ENCODE results near the gene NEO1.
A peak's percentile ranks its signal among the peaks of the same experiment; 100 is the strongest.
"Not testable (repeated sequence)": the region's sequence is repeated elsewhere in the genome, so short reads cannot be mapped to it uniquely, and the experiment has no call there.

NEO1 gene

DNA sequence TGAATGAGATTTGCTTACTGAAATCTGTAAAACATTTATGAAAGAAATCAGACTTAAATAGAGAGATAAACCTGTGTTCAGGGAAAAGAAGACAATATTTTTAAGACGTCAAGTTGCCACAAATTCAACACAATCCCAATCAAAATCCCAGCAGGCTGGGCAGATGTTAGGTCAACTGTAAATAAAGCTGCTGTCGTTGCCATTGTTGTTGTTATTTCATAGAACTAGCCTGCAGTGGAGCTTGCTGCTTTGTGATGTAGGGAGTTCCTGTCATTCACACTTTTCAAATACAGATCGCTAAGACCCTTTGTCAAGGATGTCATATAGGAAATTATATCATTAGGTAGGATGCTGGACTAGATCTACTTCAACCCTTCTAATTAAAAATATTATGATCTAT is 123.1 kb downstream of the NEO1 start:
- H3K4me1 ChIP-seq (ENCODE audit: control insufficient read depth in 2 of 2, insufficient read depth in 2 of 2, low read length in 2 of 2) = no peaks in the 10 kb centered on the region
- H3K4me3 ChIP-seq (ENCODE audit: low read length in 2 of 2) = no peak overlapping the region

GRCh38 chr15:73176598-73176997 is 124.3 kb downstream of the NEO1 start:
- Histone ChIP-seq H3K27ac (ENCODE audit: low read depth in 2 of 2, low read length in 2 of 2) (no peak overlapping the region), H3K27me3 (ENCODE audit: control insufficient read depth in 2 of 2, insufficient read depth in 2 of 2, low read length in 2 of 2) (no peaks in the 10 kb centered on the region), H3K9ac (ENCODE audit: low read depth in 1 of 2, low read length in 2 of 2) (no peak overlapping the region), H3K36me3 (ENCODE audit: control insufficient read depth in 2 of 2, insufficient read depth in 2 of 2, low read length in 2 of 2) (peaks cover 16 to 34% of the 10 kb centered on the region in 2 donors), H3K4me1 (ENCODE audit: control insufficient read depth in 2 of 2, insufficient read depth in 2 of 2, low read length in 2 of 2) (no peaks in the 10 kb centered on the region), H3K9me3 (ENCODE audit: control insufficient read depth in 2 of 2, low read length in 2 of 2) (no peaks in the 10 kb centered on the region), H3K4me3 (ENCODE audit: low read length in 2 of 2) (no peak overlapping the region)

More for the DNA sequence above, 123.1 kb downstream of the NEO1 start:
- Histone ChIP-seq H3K36me3 (ENCODE audit: control insufficient read depth in 2 of 2, insufficient read depth in 2 of 2, low read length in 2 of 2) (peaks cover 9 to 24% of the 10 kb centered on the region in 2 donors), H3K9ac (ENCODE audit: low read depth in 1 of 2, low read length in 2 of 2) (no peak overlapping the region), H3K27ac (ENCODE audit: low read depth in 2 of 2, low read length in 2 of 2) (no peak overlapping the region), H3K9me3 (ENCODE audit: control insufficient read depth in 2 of 2, low read length in 2 of 2) (no peaks in the 10 kb centered on the region), H3K27me3 (ENCODE audit: control insufficient read depth in 2 of 2, insufficient read depth in 2 of 2, low read length in 2 of 2) (no peaks in the 10 kb centered on the region)

GRCh38 chr15:73183071-73183470 is 130.8 kb downstream of the NEO1 start:
- Histone ChIP-seq H3K9me3 (ENCODE audit: control insufficient read depth in 2 of 2, low read length in 2 of 2) (no peaks in the 10 kb centered on the region), H3K36me3 (ENCODE audit: control insufficient read depth in 2 of 2, insufficient read depth in 2 of 2, low read length in 2 of 2) (peaks cover 19 to 35% of the 10 kb centered on the region in 2 donors), H3K4me3 (ENCODE audit: low read length in 2 of 2) (no peak overlapping the region), H3K27ac (ENCODE audit: low read depth in 2 of 2, low read length in 2 of 2) (no peak overlapping the region), H3K9ac (ENCODE audit: low read depth in 1 of 2, low read length in 2 of 2) (no peak overlapping the region), H3K4me1 (ENCODE audit: control insufficient read depth in 2 of 2, insufficient read depth in 2 of 2, low read length in 2 of 2) (no peaks in the 10 kb centered on the region), H3K27me3 (ENCODE audit: control insufficient read depth in 2 of 2, insufficient read depth in 2 of 2, low read length in 2 of 2) (no peaks in the 10 kb centered on the region)

GRCh38 chr15:73190189-73190601 is 137.9 kb downstream of the NEO1 start:
- no peak overlapping the region for H3K4me3 ChIP-seq (ENCODE audit: low read length in 2 of 2)
- no peaks in the 10 kb centered on the region for H3K9me3 ChIP-seq (ENCODE audit: control insufficient read depth in 2 of 2, low read length in 2 of 2)
- H3K4me1 ChIP-seq (ENCODE audit: control insufficient read depth in 2 of 2, insufficient read depth in 2 of 2, low read length in 2 of 2) = no peaks in the 10 kb centered on the region
- H3K27ac ChIP-seq (ENCODE audit: low read depth in 2 of 2, low read length in 2 of 2) = no peak overlapping the region
- no peaks in the 10 kb centered on the region for H3K27me3 ChIP-seq (ENCODE audit: control insufficient read depth in 2 of 2, insufficient read depth in 2 of 2, low read length in 2 of 2)
- no peak overlapping the region for H3K9ac ChIP-seq (ENCODE audit: low read depth in 1 of 2, low read length in 2 of 2)
- peaks cover 2 to 4% of the 10 kb centered on the region in 2 donors for H3K36me3 ChIP-seq (ENCODE audit: control insufficient read depth in 2 of 2, insufficient read depth in 2 of 2, low read length in 2 of 2)

- Histone ChIP-seq H3K4me3 (ENCODE audit: low read length in 2 of 2) (no peak overlapping the region), H3K27me3 (ENCODE audit: control insufficient read depth in 2 of 2, insufficient read depth in 2 of 2, low read length in 2 of 2) (no peaks in the 10 kb centered on the region), H3K27ac (ENCODE audit: low read depth in 2 of 2, low read length in 2 of 2) (no peak overlapping the region), H3K9ac (ENCODE audit: low read depth in 1 of 2, low read length in 2 of 2) (no peak overlapping the region), H3K4me1 (ENCODE audit: control insufficient read depth in 2 of 2, insufficient read depth in 2 of 2, low read length in 2 of 2) (peaks cover 0 to 5% of the 10 kb centered on the region in 2 donors), H3K36me3 (ENCODE audit: control insufficient read depth in 2 of 2, insufficient read depth in 2 of 2, low read length in 2 of 2) (peaks cover 0 to 8% of the 10 kb centered on the region in 2 donors), H3K9me3 (ENCODE audit: control insufficient read depth in 2 of 2, low read length in 2 of 2) (no peaks in the 10 kb centered on the region)
Observed at GRCh38 chr15:73195166-73195565, 142.9 kb downstream of the NEO1 start.

DNA sequence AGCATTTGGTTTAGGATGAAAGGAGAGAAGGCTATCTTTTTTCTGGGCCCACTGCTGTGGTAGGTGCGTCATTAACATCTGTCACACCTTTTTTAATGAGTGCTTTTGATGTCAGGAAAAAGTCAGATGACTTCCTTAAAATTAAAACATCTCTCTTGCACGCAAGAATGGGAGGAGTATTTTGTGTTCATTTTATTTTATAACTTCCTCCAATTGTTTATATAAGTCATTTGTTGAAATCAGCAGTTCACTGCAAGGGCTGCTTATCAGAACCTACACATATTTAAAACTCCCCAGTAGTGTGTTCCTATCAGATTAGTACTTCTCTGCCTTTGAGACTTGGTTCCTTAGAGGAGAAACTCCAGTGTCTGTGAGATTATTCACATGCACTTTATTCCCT is 143.8 kb downstream of the NEO1 start:
- peaks cover 0 to 8% of the 10 kb centered on the region in 2 donors for H3K36me3 ChIP-seq (ENCODE audit: control insufficient read depth in 2 of 2, insufficient read depth in 2 of 2, low read length in 2 of 2)

DNA sequence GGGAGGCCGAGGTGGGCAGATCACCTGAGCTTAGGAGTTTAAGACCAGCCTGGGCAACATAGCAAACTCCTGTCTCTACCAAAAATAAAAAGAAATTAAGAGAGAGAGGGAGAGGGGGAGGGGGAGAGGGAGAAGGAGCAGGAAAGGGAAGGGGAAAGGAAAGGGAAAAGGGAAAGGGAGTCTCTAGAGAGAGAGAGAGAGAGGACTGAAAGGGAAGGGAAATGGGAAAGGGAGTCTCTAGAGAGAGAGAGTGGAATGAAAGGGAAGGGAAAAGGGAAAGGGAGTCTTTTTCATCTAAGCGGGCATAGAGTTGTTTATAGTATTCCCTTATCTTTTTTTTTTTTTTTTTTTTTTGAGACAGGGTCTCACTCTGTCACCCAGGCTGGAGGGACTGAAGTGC is 148.1 kb downstream of the NEO1 start:
- H3K9me3 ChIP-seq (ENCODE audit: control insufficient read depth in 2 of 2, low read length in 2 of 2) = no peaks in the 10 kb centered on the region
- H3K4me1 ChIP-seq (ENCODE audit: control insufficient read depth in 2 of 2, insufficient read depth in 2 of 2, low read length in 2 of 2) = peaks cover 0 to 5% of the 10 kb centered on the region in 2 donors
- no peak overlapping the region for H3K27ac ChIP-seq (ENCODE audit: low read depth in 2 of 2, low read length in 2 of 2)
- H3K4me3 ChIP-seq (ENCODE audit: low read length in 2 of 2) = no peak overlapping the region
- peaks cover 0 to 8% of the 10 kb centered on the region in 2 donors for H3K36me3 ChIP-seq (ENCODE audit: control insufficient read depth in 2 of 2, insufficient read depth in 2 of 2, low read length in 2 of 2)
- no peak overlapping the region for H3K9ac ChIP-seq (ENCODE audit: low read depth in 1 of 2, low read length in 2 of 2)
- H3K27me3 ChIP-seq (ENCODE audit: control insufficient read depth in 2 of 2, insufficient read depth in 2 of 2, low read length in 2 of 2) = no peaks in the 10 kb centered on the region

More for the DNA sequence above, 143.8 kb downstream of the NEO1 start:
- peaks cover 0 to 5% of the 10 kb centered on the region in 2 donors for H3K4me1 ChIP-seq (ENCODE audit: control insufficient read depth in 2 of 2, insufficient read depth in 2 of 2, low read length in 2 of 2)
- peak overlapping the region; percentile 9 to 42 for H3K27ac ChIP-seq (ENCODE audit: low read depth in 2 of 2, low read length in 2 of 2)
- no peak overlapping the region for H3K9ac ChIP-seq (ENCODE audit: low read depth in 1 of 2, low read length in 2 of 2)
- no peaks in the 10 kb centered on the region for H3K9me3 ChIP-seq (ENCODE audit: control insufficient read depth in 2 of 2, low read length in 2 of 2)
- H3K4me3 ChIP-seq (ENCODE audit: low read length in 2 of 2) = no peak overlapping the region
- H3K27me3 ChIP-seq (ENCODE audit: control insufficient read depth in 2 of 2, insufficient read depth in 2 of 2, low read length in 2 of 2) = no peaks in the 10 kb centered on the region

DNA sequence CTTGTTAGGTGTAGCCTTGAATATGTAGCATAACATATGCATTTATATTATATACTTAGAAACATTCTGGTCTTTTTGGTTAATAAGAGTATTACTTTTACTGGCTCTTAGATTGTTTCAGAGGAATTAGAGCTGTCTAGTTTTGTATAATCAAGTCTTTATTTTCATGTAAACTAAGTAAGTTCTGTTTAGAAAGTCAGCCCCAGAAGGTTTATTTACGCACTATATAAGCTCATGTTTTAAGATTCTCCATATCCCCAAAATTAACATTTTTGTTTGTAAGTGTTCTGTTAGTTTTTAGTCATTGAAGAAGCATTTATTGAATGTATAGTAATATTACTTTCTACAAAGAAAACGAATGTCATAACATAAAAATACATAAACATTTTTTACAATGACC is 158.4 kb downstream of the NEO1 start:
- no peak overlapping the region for H3K27ac ChIP-seq (ENCODE audit: low read depth in 2 of 2, low read length in 2 of 2)
- H3K9me3 ChIP-seq (ENCODE audit: control insufficient read depth in 2 of 2, low read length in 2 of 2) = no peaks in the 10 kb centered on the region
- no peaks in the 10 kb centered on the region for H3K4me1 ChIP-seq (ENCODE audit: control insufficient read depth in 2 of 2, insufficient read depth in 2 of 2, low read length in 2 of 2)
- no peaks in the 10 kb centered on the region for H3K27me3 ChIP-seq (ENCODE audit: control insufficient read depth in 2 of 2, insufficient read depth in 2 of 2, low read length in 2 of 2)
- H3K4me3 ChIP-seq (ENCODE audit: low read length in 2 of 2) = no peak overlapping the region
- H3K36me3 ChIP-seq (ENCODE audit: control insufficient read depth in 2 of 2, insufficient read depth in 2 of 2, low read length in 2 of 2) = peaks cover 0 to 5% of the 10 kb centered on the region in 2 donors
- no peak overlapping the region for H3K9ac ChIP-seq (ENCODE audit: low read depth in 1 of 2, low read length in 2 of 2)

GRCh38 chr15:73212424-73212823 is 160.2 kb downstream of the NEO1 start:
- Histone ChIP-seq H3K36me3 (ENCODE audit: control insufficient read depth in 2 of 2, insufficient read depth in 2 of 2, low read length in 2 of 2) (peaks cover 0 to 3% of the 10 kb centered on the region in 2 donors), H3K9ac (ENCODE audit: low read depth in 1 of 2, low read length in 2 of 2) (no peak overlapping the region), H3K9me3 (ENCODE audit: control insufficient read depth in 2 of 2, low read length in 2 of 2) (no peaks in the 10 kb centered on the region), H3K4me1 (ENCODE audit: control insufficient read depth in 2 of 2, insufficient read depth in 2 of 2, low read length in 2 of 2) (no peaks in the 10 kb centered on the region), H3K4me3 (ENCODE audit: low read length in 2 of 2) (no peak overlapping the region), H3K27me3 (ENCODE audit: control insufficient read depth in 2 of 2, insufficient read depth in 2 of 2, low read length in 2 of 2) (no peaks in the 10 kb centered on the region), H3K27ac (ENCODE audit: low read depth in 2 of 2, low read length in 2 of 2) (no peak overlapping the region)

GRCh38 chr15:73221450-73221849 is 169.2 kb downstream of the NEO1 start:
- not testable (repeated sequence) for H3K9me3 ChIP-seq (ENCODE audit: control insufficient read depth in 2 of 2, low read length in 2 of 2); H3K36me3 ChIP-seq (ENCODE audit: control insufficient read depth in 2 of 2, insufficient read depth in 2 of 2, low read length in 2 of 2); H3K27me3 ChIP-seq (ENCODE audit: control insufficient read depth in 2 of 2, insufficient read depth in 2 of 2, low read length in 2 of 2); H3K9ac ChIP-seq (ENCODE audit: low read depth in 1 of 2, low read length in 2 of 2); H3K4me3 ChIP-seq (ENCODE audit: low read length in 2 of 2); H3K27ac ChIP-seq (ENCODE audit: low read depth in 2 of 2, low read length in 2 of 2)
- H3K4me1 ChIP-seq (ENCODE audit: control insufficient read depth in 2 of 2, insufficient read depth in 2 of 2, low read length in 2 of 2) = peaks cover 0 to 10% of the 10 kb centered on the region in 2 donors
